Neural progenitor cell (in vitro differentiated cells): ENCODE results near the gene ACTL7A.
"Not testable (repeated sequence)": the region's sequence is repeated elsewhere in the genome, so short reads cannot be mapped to it uniquely, and the experiment has no call there.

Source experiments
- EZH2 ChIP-seq: fragments of 200-600 bp; sonication (generic); IDR thresholded peaks from 2 replicates; pipeline ENCODE4 v1.6.1; 2017; ENCODE audit warnings: antibody characterized with exemption, mild to moderate bottlenecking, moderate library complexity
- EZH2phosphoT487 ChIP-seq: fragments of 200-600 bp; sonication (generic); IDR thresholded peaks from 2 replicates; pipeline ENCODE4 v1.6.1; 2017; ENCODE audit warnings: antibody characterized with exemption
- TF ChIP-seq, protein P1 (sequence below): fragments of 200-600 bp; sonication (generic); IDR thresholded peaks from 2 replicates; pipeline ENCODE4 v1.5.1; 2017; ENCODE audit warnings: antibody characterized with exemption, mild to moderate bottlenecking

GRCh38 chr9:108886594-108887271 is 24.7 kb downstream of the ACTL7A start:
- TF ChIP-seq, protein P1, sequence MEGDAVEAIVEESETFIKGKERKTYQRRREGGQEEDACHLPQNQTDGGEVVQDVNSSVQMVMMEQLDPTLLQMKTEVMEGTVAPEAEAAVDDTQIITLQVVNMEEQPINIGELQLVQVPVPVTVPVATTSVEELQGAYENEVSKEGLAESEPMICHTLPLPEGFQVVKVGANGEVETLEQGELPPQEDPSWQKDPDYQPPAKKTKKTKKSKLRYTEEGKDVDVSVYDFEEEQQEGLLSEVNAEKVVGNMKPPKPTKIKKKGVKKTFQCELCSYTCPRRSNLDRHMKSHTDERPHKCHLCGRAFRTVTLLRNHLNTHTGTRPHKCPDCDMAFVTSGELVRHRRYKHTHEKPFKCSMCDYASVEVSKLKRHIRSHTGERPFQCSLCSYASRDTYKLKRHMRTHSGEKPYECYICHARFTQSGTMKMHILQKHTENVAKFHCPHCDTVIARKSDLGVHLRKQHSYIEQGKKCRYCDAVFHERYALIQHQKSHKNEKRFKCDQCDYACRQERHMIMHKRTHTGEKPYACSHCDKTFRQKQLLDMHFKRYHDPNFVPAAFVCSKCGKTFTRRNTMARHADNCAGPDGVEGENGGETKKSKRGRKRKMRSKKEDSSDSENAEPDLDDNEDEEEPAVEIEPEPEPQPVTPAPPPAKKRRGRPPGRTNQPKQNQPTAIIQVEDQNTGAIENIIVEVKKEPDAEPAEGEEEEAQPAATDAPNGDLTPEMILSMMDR, result not testable (repeated sequence)
- TF ChIP-seq EZH2, EZH2phosphoT487: not testable (repeated sequence)
